HepG2 (cell line): Measurements from ENCODE around the gene FAM83G. TPM values are rescaled to one million over a fixed set of nuclear protein-coding genes. Genes with fewer than 3 reads are reported as not detected.

Experiments used
- AGO2 ChIP-seq: fragments of 200-400 bp; formaldehyde crosslinking; optimal IDR thresholded peaks from 2 replicates; pipeline ENCODE3; 2017; ENCODE audit warnings: mild to moderate bottlenecking, low read depth, low read length, moderate library complexity
- ARNT2 ChIP-seq: sonication (generic); formaldehyde crosslinking; IDR thresholded peaks from 2 replicates; pipeline ENCODE4 v1.8.0; 2022; ENCODE audit warnings: mild to moderate bottlenecking, low read depth, missing genetic modification reagents, moderate library complexity
- CHCHD3 ChIP-seq: sonication (generic); formaldehyde crosslinking; IDR thresholded peaks from 2 replicates; pipeline ENCODE4 v1.8.0; 2022; ENCODE audit warnings: mild to moderate bottlenecking, missing genetic modification reagents, moderate library complexity
- EZH2 ChIP-seq: conservative IDR thresholded peaks from 2 replicates; pipeline ENCODE4 v1.6.1; 2012; ENCODE audit warnings: mild to moderate bottlenecking, low read depth, low read length, moderate library complexity
- GZF1 ChIP-seq: sonication (generic); formaldehyde crosslinking; IDR thresholded peaks from 2 replicates; pipeline ENCODE4 v1.5.1; 2020; ENCODE audit warnings: mild to moderate bottlenecking, missing genetic modification reagents
- HNF1A ChIP-seq, 2 experiments: sonication (generic) in 1 of 2; formaldehyde crosslinking in 1 of 2; IDR thresholded peaks; 2 replicates each; pipeline versions ENCODE4 v1.4.0 to v1.6.1; 2016 to 2020; ENCODE audit warnings: borderline replicate concordance in 1 of 2, low read depth in 1 of 2, mild to moderate bottlenecking in 1 of 2, missing genetic modification reagents in 1 of 2
- HNRNPLL ChIP-seq: fragments of 200-400 bp; formaldehyde crosslinking; IDR thresholded peaks from 2 replicates; pipeline ENCODE4 v1.6.1; 2017; ENCODE audit warnings: mild to moderate bottlenecking, low read depth, low read length; ENCODE audit not compliant: poor library complexity, severe bottlenecking
- IKZF5 ChIP-seq: IDR thresholded peaks from 2 replicates; pipeline ENCODE4 v1.6.1; 2018; ENCODE audit warnings: missing genetic modification reagents, mild to moderate bottlenecking, missing compliant biosample characterization
- MED1 ChIP-seq: sonication (generic); formaldehyde crosslinking; IDR thresholded peaks from 2 replicates; pipeline ENCODE4 v1.4.0; 2020; ENCODE audit warnings: missing genetic modification reagents
- MED8 ChIP-seq: sonication (generic); formaldehyde crosslinking; IDR thresholded peaks from 2 replicates; pipeline ENCODE4 v1.8.1; 2023; ENCODE audit warnings: mild to moderate bottlenecking, missing genetic modification reagents; ENCODE audit not compliant: insufficient replicate concordance
- PHF21A ChIP-seq: sonication (generic); formaldehyde crosslinking; IDR thresholded peaks from 2 replicates; pipeline ENCODE4 v1.5.0; 2020; ENCODE audit warnings: mild to moderate bottlenecking, missing genetic modification reagents
- PHF5A ChIP-seq: IDR thresholded peaks from one replicate; pipeline ENCODE4 v1.6.1; 2018; ENCODE audit warnings: low read depth, missing genetic modification reagents; ENCODE audit not compliant: unreplicated experiment
- REPIN1 ChIP-seq: sonication (generic); formaldehyde crosslinking; IDR thresholded peaks from 2 replicates; pipeline ENCODE4 v1.8.0; 2022; ENCODE audit warnings: missing genetic modification reagents, low read depth, mild to moderate bottlenecking, borderline replicate concordance
- RFX3 ChIP-seq: IDR thresholded peaks from 2 replicates; pipeline ENCODE4 v1.6.1; 2016; ENCODE audit warnings: missing biosample characterization, missing genetic modification reagents
- TAF15 ChIP-seq: fragments of 200-400 bp; formaldehyde crosslinking; IDR thresholded peaks from one replicate; pipeline ENCODE4 v1.6.1; 2018; ENCODE audit warnings: mild to moderate bottlenecking, low read depth, low read length; ENCODE audit not compliant: poor library complexity, severe bottlenecking
- U2AF1 ChIP-seq: fragments of 200-400 bp; formaldehyde crosslinking; optimal IDR thresholded peaks from 2 replicates; pipeline ENCODE3; 2017; ENCODE audit warnings: mild to moderate bottlenecking, low read depth, low read length
- ZNF24 ChIP-seq: fragments of 450-650 bp; IDR thresholded peaks from 2 replicates; pipeline ENCODE4 v1.6.1; 2017; ENCODE audit warnings: antibody characterized with exemption, mild to moderate bottlenecking
- ZNF33A ChIP-seq: sonication (generic); formaldehyde crosslinking; IDR thresholded peaks from 2 replicates; pipeline ENCODE4 v1.5.1; 2020; ENCODE audit warnings: missing genetic modification reagents, mild to moderate bottlenecking, moderate library complexity, borderline replicate concordance
- ZNF414 ChIP-seq: sonication (generic); formaldehyde crosslinking; IDR thresholded peaks from 2 replicates; pipeline ENCODE4 v1.5.0; 2020; ENCODE audit warnings: missing genetic modification reagents
- ZNF564 ChIP-seq: sonication (generic); formaldehyde crosslinking; IDR thresholded peaks from 2 replicates; pipeline ENCODE4 v1.8.1; 2023; ENCODE audit warnings: mild to moderate bottlenecking, missing genetic modification reagents
- ZNF747 ChIP-seq: sonication (generic); formaldehyde crosslinking; IDR thresholded peaks from 2 replicates; pipeline ENCODE4 v1.8.1; 2023; ENCODE audit warnings: missing genetic modification reagents, mild to moderate bottlenecking, borderline replicate concordance
- ZNF761 ChIP-seq: sonication (generic); formaldehyde crosslinking; conservative IDR thresholded peaks from 2 replicates; pipeline ENCODE4 v1.4.0; 2020; ENCODE audit warnings: mild to moderate bottlenecking, missing genetic modification reagents
- ZNF776 ChIP-seq: sonication (generic); formaldehyde crosslinking; IDR thresholded peaks from 2 replicates; pipeline ENCODE4 v1.4.0; 2020; ENCODE audit warnings: mild to moderate bottlenecking, missing genetic modification reagents
- ZNF790 ChIP-seq: sonication (generic); formaldehyde crosslinking; IDR thresholded peaks from 2 replicates; pipeline ENCODE4 v1.8.0; 2022; ENCODE audit warnings: missing genetic modification reagents, mild to moderate bottlenecking, borderline replicate concordance
- polyA plus RNA-seq, 8 experiments: library from polyadenylated mRNA; depleted of rRNA in 3 of 8; stranded (reverse) in 7 of 8; unstranded in 1 of 8; fragments of >200 nt; fragmentation: Illumina TruSeq in 4 of 8; extraction: Trizol in 4 of 8; gene quantifications; 2 replicates each; pipeline versions ENCODE4 v1.2.1 to v1.2.3, GENCODE V29; 2011 to 2016; ENCODE audit warnings: low read depth in 4 of 8, missing spikeins in 1 of 8, mixed read lengths in 1 of 8; ENCODE audit not compliant: insufficient read depth in 1 of 8
- total RNA-seq, 5 experiments: library from RNA; depleted of rRNA; stranded (reverse); fragments of >200 nt; fragmentation: Illumina TruSeq; extraction: Trizol; gene quantifications; 2 replicates each; pipeline ENCODE4 v1.2.3, GENCODE V29; 2016; ENCODE audit warnings: low read depth in 1 of 5

The FAM83G gene
- total and polyA plus RNA-seq, 2 of the 13 experiments (the other 11 are each of a cell fraction or from before 2014, with no cell fraction given), result 13.7 to 18.6 TPM

GRCh38 chr17:18988546-18989173, 15.9 kb downstream of the FAM83G start (continued):
- TF ChIP-seq ZNF761, result peak; percentile 80; the same call in 1 of the 2 replicates
- TF ChIP-seq REPIN1 (CRISPR knock-in tag), result peak; percentile 98
- TF ChIP-seq CHCHD3, result no peak
- no peak for TF ChIP-seq RFX3 (CRISPR knock-in tag)
- peak; percentile 80; the same call in 1 of the 2 replicates for TF ChIP-seq ZNF790 (CRISPR knock-in tag)
- 0 out of 2 replicates have a peak, but pooled peaks have one; percentile 12 for TF ChIP-seq ZNF24
- TF ChIP-seq ZNF776 (CRISPR knock-in tag), result no peak; the same call in 1 of the 2 replicates
- TF ChIP-seq IKZF5 (CRISPR knock-in tag), result peak; percentile 97
- peak; percentile 99 for TF ChIP-seq PHF21A (CRISPR knock-in tag)
- peak; percentile 100 for TF ChIP-seq MED1
- TF ChIP-seq HNF1A (IDR thresholded peaks at IDR 0.05; ENCODE audit: low read depth), result peak; percentile 53; the same call in 1 of the 2 replicates
- peak; percentile 86; the same call in 1 of the 2 replicates for TF ChIP-seq HNF1A (CRISPR knock-in tag; IDR thresholded peaks at IDR 0.05; ENCODE audit: borderline replicate concordance)
- TF ChIP-seq ARNT2 (CRISPR knock-in tag), result peak; percentile 65; the same call in 1 of the 2 replicates
- TF ChIP-seq HNRNPLL, result peak; percentile 52
- TF ChIP-seq TAF15, result no peak
- TF ChIP-seq ZNF747 (CRISPR knock-in tag), result peak; percentile 92; the same call in 1 of the 2 replicates
- TF ChIP-seq EZH2, result no peak
- TF ChIP-seq MED8, result peak; percentile 87
- no peak for TF ChIP-seq ZNF564 (CRISPR knock-in tag)
- TF ChIP-seq GZF1 (CRISPR knock-in tag), result no peak
- peak; percentile 99 for TF ChIP-seq ZNF414 (CRISPR knock-in tag)
- peak; percentile 47 for TF ChIP-seq AGO2
- peak; percentile 77 for TF ChIP-seq U2AF1
- peak; percentile 96 for TF ChIP-seq PHF5A (CRISPR knock-in tag)
- TF ChIP-seq ZNF33A, result no peak
